HG03175 (cell line): ENCODE data around the gene PDF.

Experiments
- ATAC-seq: cut with Tn5 transposase; IDR thresholded peaks from one replicate; pipeline ENCODE4 v1.9.1; 2021; ENCODE audit warnings: mild to moderate bottlenecking, moderate library complexity; ENCODE audit not compliant: unreplicated experiment

The PDF gene

GRCh38 chr16:69339289-69340094, 9.1 kb upstream of the PDF start, which contains the start of the genes COG8 and NIP7:
Gene COG8 (minus strand): TSS chr16:69339564. CDS start chr16:69339552, 12 bp downstream.
Gene NIP7 (plus strand): TSS chr16:69339772. CDS start chr16:69339830, 58 bp downstream.
- ATAC-seq, result peak; percentile 88

- no peak for ATAC-seq
Observed at GRCh38 chr16:69338557-69339288, 8.3 kb upstream of the PDF start.

DNA sequence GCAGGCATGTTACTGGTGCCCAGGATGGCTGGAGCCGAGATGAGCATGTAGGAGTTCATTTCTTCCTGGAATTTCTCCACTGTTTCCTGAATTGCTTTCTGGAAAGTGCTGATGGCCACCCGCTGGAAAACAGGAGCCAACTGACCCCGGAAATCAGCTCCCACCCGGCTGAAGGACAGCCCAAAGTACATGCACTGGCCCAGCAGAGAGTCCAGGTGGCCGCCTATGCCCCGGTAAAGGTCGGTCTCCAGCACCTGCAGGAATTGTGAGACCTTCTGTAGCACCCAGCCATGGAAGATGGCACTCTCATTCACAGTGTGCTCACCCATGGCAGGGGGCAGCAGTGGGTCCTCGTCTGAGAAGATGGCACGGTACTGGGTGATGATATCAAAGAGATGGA, 4.3 kb upstream of the PDF start:
- ATAC-seq, result no peak

GRCh38 chr16:69329369-69330285, 761 bp downstream of the PDF start:
- peak; percentile 42 for ATAC-seq

- no peak for ATAC-seq
Observed at GRCh38 chr16:69328854-69329316, 1.5 kb downstream of the PDF start.

- no peak for ATAC-seq
Observed at GRCh38 chr16:69327585-69328310, 2.6 kb downstream of the PDF start.

- no peak for ATAC-seq
Observed at GRCh38 chr16:69326172-69326873, 4.1 kb downstream of the PDF start.

GRCh38 chr16:69325784-69326171, 4.6 kb downstream of the PDF start:
- ATAC-seq, result no peak

DNA sequence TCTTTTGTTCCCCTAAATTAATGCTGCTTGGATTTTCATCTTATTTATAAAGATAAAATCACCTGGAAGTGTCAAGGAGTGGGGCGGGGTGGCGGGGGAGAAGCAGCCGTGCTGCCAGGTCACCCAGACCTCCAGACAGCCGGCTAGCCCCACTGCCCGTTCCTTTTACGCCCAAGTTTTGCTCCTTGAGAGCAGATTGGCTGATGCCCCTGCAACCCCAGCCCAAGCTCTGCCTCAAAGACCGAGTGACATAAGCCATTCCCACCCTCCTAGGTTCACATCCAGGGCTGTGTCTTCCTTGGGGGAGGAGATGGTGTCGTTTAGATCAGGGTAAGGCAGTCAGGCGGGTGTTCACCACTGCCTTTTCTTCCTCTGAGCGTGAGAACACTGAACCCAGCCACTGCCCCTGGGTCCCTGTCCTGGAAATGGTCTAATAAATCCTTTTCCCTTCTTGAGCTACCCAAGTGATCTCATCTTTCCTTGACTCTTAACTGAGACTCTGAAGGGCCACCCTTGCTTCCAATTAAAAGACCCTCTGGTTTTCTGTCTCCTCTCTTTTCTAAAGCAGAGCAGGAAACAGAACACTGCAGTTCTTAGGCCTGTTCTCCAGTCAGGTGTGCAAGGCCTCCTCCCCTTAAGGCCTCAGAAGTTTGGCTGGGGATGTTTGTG, 5.7 kb downstream of the PDF start:
- ATAC-seq, result no peak

GRCh38 chr16:69324013-69324531, 6.3 kb downstream of the PDF start:
- no peak for ATAC-seq

DNA sequence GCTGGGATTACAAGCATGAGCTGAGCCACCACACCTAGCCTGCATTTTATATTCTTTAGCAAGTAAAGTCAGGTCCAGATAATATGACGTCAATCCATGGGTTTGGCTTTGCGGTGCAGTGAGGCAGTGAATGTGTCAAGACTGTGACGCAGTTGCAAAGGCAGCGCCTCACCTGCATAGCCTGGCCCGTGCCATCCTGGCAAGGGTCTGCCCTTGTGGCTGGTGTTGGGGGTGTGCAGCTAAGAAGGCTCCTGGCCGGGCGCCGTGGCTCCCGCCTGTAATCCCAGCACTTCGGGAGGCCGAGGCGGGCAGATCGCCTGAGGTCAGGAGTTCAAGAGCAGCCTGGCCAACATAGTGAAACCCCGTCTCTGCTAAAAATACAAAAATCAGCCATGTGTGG, 7.0 kb downstream of the PDF start:
- ATAC-seq, result no peak

GRCh38 chr16:69322343-69322742, 8.0 kb downstream of the PDF start:
- no peak for ATAC-seq

GRCh38 chr16:69321080-69321479, 9.3 kb downstream of the PDF start:
- no peak for ATAC-seq

DNA sequence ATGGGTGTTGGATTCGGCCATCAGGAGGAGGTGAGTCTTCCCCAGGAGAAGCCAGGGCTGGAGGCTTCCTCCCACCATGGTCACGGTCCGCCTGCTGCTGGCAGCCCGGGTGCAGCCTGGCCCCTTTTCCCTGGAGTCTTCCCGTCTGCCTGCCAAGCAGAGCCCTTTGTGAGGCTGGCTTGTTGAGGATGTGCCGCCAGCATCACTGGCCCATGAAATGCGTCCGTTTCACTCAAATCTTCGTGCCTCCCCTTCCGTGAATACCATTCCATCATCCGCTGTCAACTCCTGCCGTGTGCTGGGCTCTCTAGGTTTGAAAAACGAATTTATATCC, 9.7 kb downstream of the PDF start:
- no peak for ATAC-seq

GRCh38 chr16:69319826-69320739, 10.3 kb downstream of the PDF start:
- ATAC-seq, result no peak

- ATAC-seq, result no peak
Observed at GRCh38 chr16:69319381-69319780, 11.0 kb downstream of the PDF start.

DNA sequence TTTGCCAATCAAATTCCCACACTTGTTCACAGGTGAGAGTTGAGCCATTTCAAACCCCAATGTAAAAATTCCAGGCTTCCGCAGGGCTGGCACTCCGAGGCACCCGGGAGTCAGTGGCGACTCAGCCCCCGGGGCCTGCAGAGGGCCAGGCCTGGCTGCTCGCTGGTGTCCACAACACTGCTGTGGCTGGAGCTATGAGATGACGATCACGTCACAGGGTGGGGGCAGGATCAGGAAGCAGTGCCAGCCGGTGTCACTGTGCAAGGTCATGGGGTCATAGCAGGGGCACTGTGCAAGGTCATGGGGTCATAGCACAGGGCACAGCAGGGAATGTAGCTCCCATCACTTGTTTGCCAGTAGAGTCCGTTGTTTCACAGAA, 11.5 kb downstream of the PDF start:
- ATAC-seq, result no peak
